DMS114 treated with DMSO at 0.1 percent for 48 hours (cell line): ENCODE results near the gene CCDC136.

Experiments
- DNase-seq: peaks from one replicate; lab custom pipeline; 2025; ENCODE audit not compliant: unreplicated experiment; lab: John Stamatoyannopoulos, UW

The CCDC136 gene

GRCh38 chr7:128843938-128844621 is 52.3 kb downstream of the CCDC136 start:
- no peak for DNase-seq

GRCh38 chr7:128844777-128845311 is 53.1 kb downstream of the CCDC136 start:
- no peak for DNase-seq

- DNase-seq: no peak
Observed at GRCh38 chr7:128845475-128845874, 53.7 kb downstream of the CCDC136 start.

GRCh38 chr7:128845987-128846386 is 54.2 kb downstream of the CCDC136 start:
- DNase-seq: no peak

DNA sequence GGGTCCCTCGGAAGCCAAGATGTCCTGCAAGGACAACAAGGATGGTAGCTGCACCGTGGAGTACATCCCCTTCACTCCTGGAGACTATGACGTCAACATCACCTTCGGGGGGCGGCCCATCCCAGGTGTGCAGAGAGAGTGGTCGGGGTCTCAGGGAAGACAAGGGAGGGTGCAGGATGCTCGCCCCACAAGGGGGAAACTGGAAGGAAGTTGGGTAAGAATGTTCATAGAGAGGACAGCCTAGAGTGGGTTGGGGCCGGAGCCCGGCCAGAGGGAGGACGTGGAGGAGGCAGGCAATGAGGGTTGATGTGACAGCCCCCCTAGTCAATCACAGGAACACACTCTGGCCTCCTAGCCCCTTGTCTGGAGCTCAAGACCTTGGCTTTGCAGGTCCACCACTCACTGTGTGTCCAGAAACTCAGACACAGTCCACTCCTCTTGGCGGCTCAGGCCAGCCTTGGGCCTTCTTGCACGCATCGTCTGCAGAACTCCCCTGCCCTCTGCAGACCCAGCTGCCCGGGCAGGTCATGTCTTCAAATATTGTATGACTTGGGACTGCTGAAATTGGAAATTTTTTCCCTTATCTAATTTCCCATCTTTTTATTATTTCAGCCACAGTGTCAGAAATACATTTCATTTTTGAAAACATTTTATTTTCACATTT is 55.1 kb downstream of the CCDC136 start:
- no peak for DNase-seq

DNA sequence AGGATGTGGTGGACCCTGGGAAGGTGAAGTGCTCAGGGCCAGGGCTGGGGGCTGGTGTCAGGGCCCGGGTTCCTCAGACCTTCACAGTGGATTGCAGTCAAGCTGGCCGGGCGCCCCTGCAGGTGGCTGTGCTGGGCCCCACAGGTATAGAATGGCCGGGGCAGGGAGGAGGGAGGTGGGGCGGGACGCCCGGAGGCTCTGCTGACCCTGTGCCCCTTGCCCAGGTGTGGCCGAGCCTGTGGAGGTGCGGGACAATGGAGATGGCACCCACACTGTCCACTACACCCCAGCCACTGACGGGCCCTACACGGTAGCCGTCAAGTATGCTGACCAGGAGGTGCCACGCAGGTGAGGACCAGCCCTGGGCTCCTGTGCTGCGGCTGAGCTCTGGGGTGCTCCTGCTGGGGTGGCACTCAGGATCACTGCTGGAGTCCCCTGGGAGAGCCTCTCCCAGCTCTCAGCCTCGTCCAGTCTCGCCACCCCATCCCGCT is 56.0 kb downstream of the CCDC136 start:
- no peak for DNase-seq

GRCh38 chr7:128848289-128849155 is 56.8 kb downstream of the CCDC136 start:
- no peak for DNase-seq

DNA sequence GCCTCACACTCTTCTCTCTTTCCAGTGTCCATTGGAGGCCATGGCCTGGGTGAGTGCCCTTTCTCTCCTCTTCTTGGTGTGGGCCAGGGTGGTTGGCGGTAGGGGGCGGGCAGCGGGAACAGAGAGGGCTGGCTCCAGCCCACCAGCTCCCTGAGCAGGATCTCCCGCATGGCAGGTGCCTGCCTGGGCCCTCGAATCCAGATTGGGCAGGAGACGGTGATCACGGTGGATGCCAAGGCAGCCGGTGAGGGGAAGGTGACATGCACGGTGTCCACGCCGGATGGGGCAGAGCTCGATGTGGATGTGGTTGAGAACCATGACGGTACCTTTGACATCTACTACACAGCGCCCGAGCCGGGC is 57.4 kb downstream of the CCDC136 start:
- no peak for DNase-seq

GRCh38 chr7:128849804-128850490 is 58.2 kb downstream of the CCDC136 start:
- DNase-seq: no peak

DNA sequence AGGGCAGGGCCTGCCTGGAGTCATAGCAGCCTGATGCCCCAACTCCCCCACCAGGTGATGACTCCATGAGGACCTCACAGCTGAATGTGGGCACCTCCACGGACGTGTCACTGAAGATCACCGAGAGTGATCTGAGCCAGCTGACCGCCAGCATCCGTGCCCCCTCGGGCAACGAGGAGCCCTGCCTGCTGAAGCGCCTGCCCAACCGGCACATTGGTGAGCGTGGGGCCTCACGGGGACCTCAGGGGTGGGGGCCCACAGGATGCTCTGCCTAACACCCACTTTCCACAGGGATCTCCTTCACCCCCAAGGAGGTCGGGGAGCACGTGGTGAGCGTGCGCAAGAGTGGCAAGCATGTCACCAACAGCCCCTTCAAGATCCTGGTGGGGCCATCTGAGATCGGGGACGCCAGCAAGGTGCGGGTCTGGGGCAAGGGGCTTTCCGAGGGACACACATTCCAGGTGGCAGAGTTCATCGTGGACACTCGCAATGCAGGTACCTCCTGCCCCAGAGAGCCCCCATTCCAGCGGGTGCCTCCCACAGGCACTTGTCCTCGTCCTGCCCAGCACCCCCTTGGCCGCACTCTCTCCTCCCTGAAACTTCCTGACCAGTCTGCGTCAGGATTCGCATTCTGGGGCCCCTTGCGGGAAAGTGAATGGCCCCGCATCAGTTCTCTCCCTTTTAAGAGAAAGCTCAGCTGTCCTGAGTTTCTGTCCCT is 60.9 kb downstream of the CCDC136 start:
- no peak for DNase-seq

DNA sequence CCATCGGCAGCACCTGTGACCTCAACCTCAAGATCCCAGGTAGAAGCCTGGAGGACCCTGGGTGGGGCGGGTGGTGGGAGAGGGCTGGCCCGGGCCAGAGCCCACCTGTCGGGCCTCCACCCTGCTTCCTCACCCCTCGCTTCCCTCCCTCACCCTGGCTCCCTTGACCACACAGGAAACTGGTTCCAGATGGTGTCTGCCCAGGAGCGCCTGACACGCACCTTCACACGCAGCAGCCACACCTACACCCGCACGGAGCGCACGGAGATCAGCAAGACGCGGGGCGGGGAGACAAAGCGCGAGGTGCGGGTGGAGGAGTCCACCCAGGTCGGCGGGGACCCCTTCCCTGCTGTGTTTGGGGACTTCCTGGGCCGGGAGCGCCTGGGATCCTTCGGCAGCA is 62.0 kb downstream of the CCDC136 start:
- no peak for DNase-seq

DNA sequence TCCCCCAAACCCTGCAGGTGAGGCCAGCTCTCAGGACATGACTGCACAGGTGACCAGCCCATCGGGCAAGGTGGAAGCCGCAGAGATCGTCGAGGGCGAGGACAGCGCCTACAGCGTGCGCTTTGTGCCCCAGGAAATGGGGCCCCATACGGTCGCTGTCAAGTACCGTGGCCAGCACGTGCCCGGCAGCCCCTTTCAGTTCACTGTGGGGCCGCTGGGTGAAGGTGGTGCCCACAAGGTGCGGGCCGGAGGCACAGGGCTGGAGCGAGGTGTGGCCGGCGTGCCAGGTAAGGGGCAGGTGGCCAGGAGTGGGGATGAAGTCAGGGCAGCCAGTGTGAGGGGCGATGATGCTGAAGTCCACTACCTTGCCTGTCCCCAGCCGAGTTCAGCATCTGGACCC is 62.6 kb downstream of the CCDC136 start:
- no peak for DNase-seq

DNA sequence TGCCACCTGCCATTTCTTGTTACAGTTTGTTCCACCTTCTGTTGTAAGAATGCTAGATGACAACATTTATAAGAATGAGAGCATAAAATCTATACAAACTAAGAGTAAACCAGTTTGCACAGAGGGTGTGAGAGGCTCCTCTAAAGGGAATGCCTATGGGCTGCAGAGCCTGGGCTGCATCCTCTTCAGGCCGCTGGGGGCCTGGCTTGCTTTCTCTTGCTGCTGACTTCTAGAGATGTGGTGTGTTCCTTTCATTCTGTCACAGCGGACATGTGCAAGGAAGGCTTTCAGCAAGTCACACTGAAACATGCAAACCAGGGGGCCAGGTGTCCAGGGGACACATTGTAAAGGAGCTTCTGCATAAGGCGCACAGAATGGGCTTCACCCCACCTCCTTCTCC is 63.8 kb downstream of the CCDC136 start:
- no peak for DNase-seq

DNA sequence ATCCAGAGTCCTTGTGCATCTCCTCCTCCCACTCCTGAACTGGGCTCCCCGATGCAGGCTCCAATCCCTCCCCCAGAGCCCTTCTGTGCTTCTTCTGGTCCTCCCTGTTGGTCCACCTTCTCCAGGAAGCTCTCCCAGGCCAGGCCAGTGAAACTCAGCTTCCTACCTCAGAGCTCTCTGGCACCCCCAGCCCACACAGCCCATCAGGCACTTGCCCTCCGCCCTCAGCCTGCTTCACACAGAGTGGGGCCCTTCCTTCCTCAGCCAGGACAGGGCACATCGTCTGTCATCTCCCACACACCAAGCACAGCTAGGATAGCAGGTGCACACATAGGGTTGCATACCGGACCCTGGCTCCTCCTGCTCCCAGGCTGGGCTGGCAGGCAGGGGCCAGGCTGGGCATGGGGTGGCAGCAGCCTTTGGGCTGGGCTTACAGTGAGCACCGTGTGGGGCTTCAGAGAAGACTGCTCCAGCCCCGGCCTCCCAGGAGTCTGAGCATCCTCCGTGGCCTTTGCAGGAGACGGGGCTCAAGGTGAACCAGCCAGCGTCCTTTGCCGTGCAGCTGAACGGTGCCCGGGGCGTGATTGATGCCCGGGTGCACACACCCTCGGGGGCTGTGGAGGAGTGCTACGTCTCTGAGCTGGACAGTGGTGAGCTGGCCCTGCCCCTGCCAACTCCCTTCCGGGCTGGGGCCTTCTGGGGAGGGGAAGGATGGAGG is 64.4 kb downstream of the CCDC136 start:
- no peak for DNase-seq

DNA sequence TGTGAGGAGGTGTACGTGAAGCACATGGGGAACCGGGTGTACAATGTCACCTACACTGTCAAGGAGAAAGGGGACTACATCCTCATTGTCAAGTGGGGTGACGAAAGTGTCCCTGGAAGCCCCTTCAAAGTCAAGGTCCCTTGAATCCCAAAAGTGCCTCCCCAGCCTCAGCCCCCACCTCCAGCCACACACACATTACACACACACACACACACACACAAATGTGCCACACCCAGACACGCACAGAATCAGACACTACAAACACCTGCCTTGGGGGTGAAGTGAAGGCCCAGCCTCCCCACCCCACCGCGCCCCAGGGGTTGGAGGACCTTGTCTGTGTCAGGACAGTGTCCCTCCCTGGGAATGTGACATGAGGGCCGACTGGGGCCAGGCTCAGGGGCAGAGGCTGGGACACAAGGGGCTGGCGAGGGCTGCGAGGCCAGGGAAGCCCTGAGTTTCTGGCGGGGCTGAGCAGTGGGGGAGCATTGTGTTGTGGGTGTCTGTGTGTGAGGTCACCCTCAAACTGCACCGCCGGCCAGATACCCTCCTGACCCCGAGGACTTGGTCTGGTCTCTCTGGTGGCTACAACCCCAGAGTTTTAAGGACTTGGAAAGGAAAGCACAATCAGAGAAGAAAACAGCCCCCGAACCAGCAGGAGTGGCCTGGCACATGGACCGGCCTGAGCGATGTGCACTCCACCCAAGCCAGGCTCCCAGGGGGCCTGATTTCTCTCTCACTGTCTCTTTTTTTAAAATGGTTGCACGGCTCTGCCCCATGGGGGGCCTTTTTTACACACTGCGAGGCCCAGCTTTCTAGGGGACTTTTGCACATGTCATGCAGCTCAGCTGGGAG is 66.8 kb downstream of the CCDC136 start:
- no peak for DNase-seq

DNA sequence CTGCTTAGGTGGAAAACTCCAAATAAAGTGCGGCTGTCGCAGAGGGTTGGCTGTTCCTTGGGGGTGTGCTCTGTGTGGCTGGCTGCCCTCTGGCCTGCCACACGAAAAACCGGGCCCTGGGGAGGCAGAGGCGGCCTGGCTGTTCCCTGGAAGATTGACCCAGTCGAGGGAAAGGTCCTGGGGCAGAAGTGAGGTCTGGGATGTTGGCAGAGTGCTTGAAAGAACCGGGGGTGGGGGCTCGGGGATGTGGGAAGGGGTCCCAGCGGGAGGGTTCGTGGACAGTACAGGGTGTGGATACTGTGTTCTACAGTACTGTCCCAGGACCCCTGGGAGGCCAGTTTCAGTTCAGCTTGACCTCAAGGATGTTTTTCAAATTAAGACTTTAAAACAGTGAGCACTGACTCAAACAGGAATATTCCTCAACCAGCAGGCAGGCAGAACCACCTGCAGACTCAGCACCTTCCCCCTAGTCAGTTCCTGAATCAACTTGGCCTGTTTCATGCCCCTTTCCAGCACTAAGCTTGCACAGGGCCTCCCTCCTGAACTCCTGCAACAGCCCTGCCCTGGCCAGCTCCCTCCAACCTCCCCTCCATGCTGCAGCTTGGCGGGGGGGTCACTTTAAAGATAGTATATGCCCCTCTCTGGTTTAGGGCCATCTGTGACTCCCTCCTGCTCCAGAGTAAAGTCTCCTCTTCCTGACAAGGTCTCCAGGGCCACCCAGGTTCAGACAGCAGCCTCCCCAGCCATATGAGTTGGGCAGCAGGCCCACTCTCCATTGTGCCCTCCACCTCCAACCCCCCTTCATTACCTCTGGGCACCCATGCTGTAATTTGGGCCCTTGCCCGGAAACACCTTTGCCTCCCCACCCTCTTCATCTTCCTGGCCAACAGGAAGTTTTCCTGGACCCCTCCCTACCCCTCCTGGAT is 67.7 kb downstream of the CCDC136 start:
- DNase-seq: no peak

- no peak for DNase-seq
Observed at GRCh38 chr7:128860158-128861073, 68.6 kb downstream of the CCDC136 start.
